DND-41 (cell line): ENCODE data around the gene ERC1.

ENCODE experiments used
- ATAC-seq: fragments of 200-7000 bp; cut with Tn5 transposase; 3 replicates; pipeline ENCODE4 v1.9.1; 2021; ENCODE audit warnings: low read depth; ENCODE audit not compliant: insufficient read depth
- DNase-seq: peaks from one replicate; pipeline ENCODE4 v3.0.0-alpha.2; 2020
- H2AFZ ChIP-seq: 2 replicates; pipeline ENCODE4 v1.6.0; 2012; ENCODE audit warnings: low read depth, low read length
- H3K27ac ChIP-seq: 2 replicates; pipeline ENCODE4 v1.5.1; 2012; ENCODE audit warnings: low read length, inconsistent platforms
- H3K27me3 ChIP-seq: fragments of 200-600 bp; sonication (generic); 2 replicates; pipeline ENCODE4 v1.6.0; 2012; ENCODE audit warnings: low read length, mild to moderate bottlenecking, inconsistent platforms; ENCODE audit not compliant: insufficient read depth, poor library complexity
- H3K36me3 ChIP-seq: 2 replicates; pipeline ENCODE4 v1.5.1; 2012; ENCODE audit warnings: low read length, inconsistent platforms; ENCODE audit not compliant: insufficient read depth
- H3K4me1 ChIP-seq: 2 replicates; pipeline ENCODE4 v1.5.1; 2012; ENCODE audit warnings: mild to moderate bottlenecking, low read length; ENCODE audit not compliant: insufficient read depth
- H3K4me2 ChIP-seq: 2 replicates; pipeline ENCODE4 v1.6.0; 2012; ENCODE audit warnings: mild to moderate bottlenecking, moderate library complexity, low read length, inconsistent platforms; ENCODE audit not compliant: insufficient read depth
- H3K4me3 ChIP-seq, 2 experiments: fragments of 200-600 bp in 1 of 2; shearing (Covaris generic) in 1 of 2; 2 replicates each; pipeline ENCODE4 v1.5.1; 2012 to 2016; ENCODE audit warnings: inconsistent platforms in 2 of 2, low read length in 2 of 2, mild to moderate bottlenecking in 2 of 2, low read depth in 1 of 2, moderate library complexity in 1 of 2
- H3K79me2 ChIP-seq: 2 replicates; pipeline ENCODE4 v1.6.0; 2012; ENCODE audit warnings: low read length, inconsistent platforms; ENCODE audit not compliant: insufficient read depth
- H3K9ac ChIP-seq: 2 replicates; pipeline ENCODE4 v1.6.0; 2012; ENCODE audit warnings: low read depth, mild to moderate bottlenecking, inconsistent platforms, low read length, moderate library complexity
- H3K9me3 ChIP-seq: 2 replicates; pipeline ENCODE4 v1.5.1; 2012; ENCODE audit warnings: low read length, moderate library complexity, mild to moderate bottlenecking, inconsistent platforms; ENCODE audit not compliant: insufficient read depth, severe bottlenecking
- H4K20me1 ChIP-seq: 2 replicates; pipeline ENCODE4 v1.6.0; 2012; ENCODE audit warnings: low read length; ENCODE audit not compliant: insufficient read depth
- EZH2 ChIP-seq: IDR thresholded peaks from 3 replicates; pipeline ENCODE4 v1.6.1; 2012; ENCODE audit warnings: borderline replicate concordance, low read depth, mild to moderate bottlenecking, moderate library complexity, low read length, inconsistent platforms; ENCODE audit not compliant: severe bottlenecking
- TF ChIP-seq, protein P1 (sequence below): IDR thresholded peaks from 2 replicates; pipeline ENCODE4 v1.5.1; 2012; ENCODE audit warnings: borderline replicate concordance, low read length, moderate library complexity, mild to moderate bottlenecking; ENCODE audit not compliant: poor library complexity, severe bottlenecking; ENCODE audit errors: extremely low read depth

Gene ERC1

DNA sequence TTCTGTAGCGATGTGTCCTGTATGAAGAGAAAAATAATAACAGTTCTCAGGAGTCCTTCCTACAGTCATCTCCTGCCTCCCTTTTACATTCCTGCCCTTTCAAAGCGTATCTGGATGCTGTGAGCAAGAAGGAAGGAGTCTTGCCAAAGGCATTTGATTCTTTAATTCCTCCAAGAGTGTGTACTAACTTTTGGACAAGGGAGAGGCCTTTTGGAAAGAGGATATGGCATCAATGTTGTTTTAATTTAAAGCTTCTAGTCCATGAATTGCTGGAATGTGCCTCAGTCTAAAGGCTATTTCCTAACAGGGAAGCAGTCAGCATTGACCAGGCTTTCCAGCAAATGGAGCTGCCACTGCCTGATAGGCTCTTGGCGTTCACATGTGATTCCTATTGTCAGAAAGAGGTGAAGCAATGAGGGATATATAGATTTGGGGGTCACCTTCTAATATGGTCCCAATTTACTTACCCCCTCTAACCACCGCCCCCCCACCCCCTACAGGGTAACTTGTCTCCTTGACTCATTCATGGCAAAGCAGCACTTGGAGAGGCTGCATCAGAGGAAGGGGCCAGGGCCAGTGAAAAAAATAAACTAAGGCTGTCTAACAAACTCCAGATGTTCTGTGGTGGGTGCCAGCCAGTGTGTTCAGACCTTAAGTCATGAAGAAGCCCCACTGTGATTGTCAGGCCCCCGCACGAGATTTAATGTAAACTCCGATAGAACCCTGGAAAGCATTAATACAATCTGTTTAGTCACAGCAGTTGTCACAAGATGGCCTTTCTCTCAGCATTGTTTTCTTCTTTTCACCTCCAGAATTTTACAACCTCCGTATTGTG lies 383.1 kb downstream of the ERC1 start:
- ATAC-seq (no peak), DNase-seq (no peak)
- TF ChIP-seq, protein P1, sequence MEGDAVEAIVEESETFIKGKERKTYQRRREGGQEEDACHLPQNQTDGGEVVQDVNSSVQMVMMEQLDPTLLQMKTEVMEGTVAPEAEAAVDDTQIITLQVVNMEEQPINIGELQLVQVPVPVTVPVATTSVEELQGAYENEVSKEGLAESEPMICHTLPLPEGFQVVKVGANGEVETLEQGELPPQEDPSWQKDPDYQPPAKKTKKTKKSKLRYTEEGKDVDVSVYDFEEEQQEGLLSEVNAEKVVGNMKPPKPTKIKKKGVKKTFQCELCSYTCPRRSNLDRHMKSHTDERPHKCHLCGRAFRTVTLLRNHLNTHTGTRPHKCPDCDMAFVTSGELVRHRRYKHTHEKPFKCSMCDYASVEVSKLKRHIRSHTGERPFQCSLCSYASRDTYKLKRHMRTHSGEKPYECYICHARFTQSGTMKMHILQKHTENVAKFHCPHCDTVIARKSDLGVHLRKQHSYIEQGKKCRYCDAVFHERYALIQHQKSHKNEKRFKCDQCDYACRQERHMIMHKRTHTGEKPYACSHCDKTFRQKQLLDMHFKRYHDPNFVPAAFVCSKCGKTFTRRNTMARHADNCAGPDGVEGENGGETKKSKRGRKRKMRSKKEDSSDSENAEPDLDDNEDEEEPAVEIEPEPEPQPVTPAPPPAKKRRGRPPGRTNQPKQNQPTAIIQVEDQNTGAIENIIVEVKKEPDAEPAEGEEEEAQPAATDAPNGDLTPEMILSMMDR, result no peak
- no peak for TF ChIP-seq EZH2

DNA sequence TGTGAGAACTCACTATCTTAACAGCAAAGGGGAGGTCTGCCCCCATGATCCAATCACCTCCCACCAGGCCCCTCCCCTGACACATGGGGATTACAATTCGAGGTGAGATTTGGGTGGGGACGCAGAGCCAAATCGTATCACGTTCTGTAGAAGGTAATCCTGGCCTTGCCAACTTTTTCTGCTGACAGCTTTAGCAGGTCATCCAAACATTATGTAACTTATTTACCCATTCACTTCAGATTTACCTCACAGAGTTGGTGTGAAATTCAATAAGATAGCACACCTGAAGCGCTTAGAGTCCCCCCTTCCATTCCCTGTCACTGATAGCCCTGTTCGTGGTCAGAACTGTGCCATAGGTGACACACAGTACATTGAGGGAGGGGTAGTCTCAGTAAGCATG lies 384.3 kb downstream of the ERC1 start:
- H3K4me3 ChIP-seq, result no peak overlapping the region
- DNase-seq (no peak), ATAC-seq (no peak)
- no peak overlapping the region for H2AFZ ChIP-seq
- H3K9ac ChIP-seq, result no peak overlapping the region
- H3K27me3 ChIP-seq, result no peaks in the 10 kb centered on the region
- no peak overlapping the region for H3K4me2 ChIP-seq
- no peaks in the 10 kb centered on the region for H3K79me2 ChIP-seq
- H3K36me3 ChIP-seq, result peaks cover 4% of the 10 kb centered on the region; the same call in 1 of the 2 replicates
- no peaks in the 10 kb centered on the region for H4K20me1 ChIP-seq
- no peaks in the 10 kb centered on the region for H3K9me3 ChIP-seq
- no peak overlapping the region for H3K27ac ChIP-seq
- TF ChIP-seq, protein P1, result no peak
- TF ChIP-seq EZH2, result no peak
- no peaks in the 10 kb centered on the region for H3K4me1 ChIP-seq

More for the DNA sequence above, 383.1 kb downstream of the ERC1 start:
- no peak overlapping the region for H2AFZ ChIP-seq
- H3K9ac ChIP-seq, result no peak overlapping the region
- H4K20me1 ChIP-seq, result no peaks in the 10 kb centered on the region
- H3K9me3 ChIP-seq, result no peaks in the 10 kb centered on the region
- H3K27me3 ChIP-seq, result no peaks in the 10 kb centered on the region
- H3K4me2 ChIP-seq, result no peak overlapping the region
- H3K27ac ChIP-seq, result no peak overlapping the region
- peaks cover 4% of the 10 kb centered on the region; the same call in 1 of the 2 replicates for H3K36me3 ChIP-seq
- H3K79me2 ChIP-seq, result no peaks in the 10 kb centered on the region
- H3K4me1 ChIP-seq, result no peaks in the 10 kb centered on the region
- no peak overlapping the region for H3K4me3 ChIP-seq

DNA sequence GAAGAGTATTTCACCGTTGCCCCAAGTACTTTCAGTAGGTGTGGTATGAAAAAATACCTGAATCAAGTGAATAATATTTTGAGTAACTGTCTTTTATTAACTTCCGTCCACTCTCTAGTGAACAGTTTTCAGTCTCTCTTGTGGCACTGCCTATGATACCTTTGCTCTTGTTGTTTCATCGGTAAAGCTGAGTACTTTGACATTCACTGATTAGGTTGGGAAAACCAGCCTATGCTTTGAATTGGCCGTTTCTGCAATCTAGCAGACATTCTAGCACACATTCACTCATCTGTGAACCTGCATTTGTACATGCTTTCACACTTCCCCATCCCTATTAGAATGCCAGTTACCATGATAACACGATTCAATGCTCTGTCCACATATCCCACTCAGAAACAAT lies 386.1 kb downstream of the ERC1 start:
- Histone ChIP-seq H3K4me2 (no peak overlapping the region), H3K36me3 (peaks cover 4% of the 10 kb centered on the region; the same call in 1 of the 2 replicates)
- ATAC-seq, result no peak

More for the DNA sequence above, 386.1 kb downstream of the ERC1 start:
- Histone ChIP-seq H3K9me3 (no peaks in the 10 kb centered on the region), H3K27ac (no peak overlapping the region), H2AFZ (no peak overlapping the region), H3K4me3 (no peak overlapping the region), H3K79me2 (no peaks in the 10 kb centered on the region), H4K20me1 (no peaks in the 10 kb centered on the region), H3K9ac (no peak overlapping the region), H3K27me3 (no peaks in the 10 kb centered on the region), H3K4me1 (no peaks in the 10 kb centered on the region)
- TF ChIP-seq, protein P1, result no peak
- TF ChIP-seq EZH2, result no peak
- no peak for DNase-seq
